ENCODE data around the gene C15orf39. TPM values are rescaled to one million over a fixed set of nuclear protein-coding genes. Genes with fewer than 3 reads are reported as not detected.
A peak's percentile ranks its signal among the peaks of the same experiment; 100 is the strongest.

Gene C15orf39
- total RNA-seq, 1 experiment from 2014 or later: 45.6 TPM

DNA sequence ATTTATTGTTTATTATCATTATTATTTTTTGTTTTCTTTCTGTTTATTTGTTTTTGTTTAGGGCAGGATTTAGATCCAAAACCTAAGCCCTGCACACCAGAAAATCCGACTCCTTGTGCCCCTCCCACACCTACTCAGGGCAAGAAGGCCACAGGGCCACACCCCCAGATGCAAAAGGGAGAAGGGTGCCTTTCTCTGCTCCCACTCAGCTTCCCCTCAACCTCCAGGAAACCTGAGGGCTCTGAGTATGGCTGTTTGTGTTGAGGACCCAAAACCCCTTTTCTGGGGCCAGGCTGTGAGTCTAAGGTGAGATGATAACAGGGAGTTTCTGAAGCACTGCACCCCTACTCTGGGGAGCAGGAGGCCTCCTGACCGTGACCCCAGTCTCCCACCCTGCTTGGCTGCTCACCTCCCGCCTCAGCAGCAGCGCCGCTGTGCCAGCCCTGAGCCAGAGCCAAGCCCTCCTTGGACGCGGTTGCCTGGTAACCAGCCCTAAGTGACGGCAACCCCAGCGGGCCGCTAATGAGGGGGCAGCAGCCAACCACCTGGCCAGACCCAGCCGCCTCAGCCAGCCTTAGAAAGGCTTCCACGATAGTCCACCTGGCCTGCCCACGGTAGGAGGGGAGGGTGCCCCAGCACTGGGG lies 6.4 kb upstream of the C15orf39 start:
- Histone ChIP-seq H3K18ac (ENCODE audit: insufficient read length, low read depth, low read length) (no peak overlapping the region), H3K9ac (ENCODE audit: extremely low read depth, insufficient read length, low read length) (no peak overlapping the region), H2BK15ac (ENCODE audit: low read depth, low read length) (no peak overlapping the region), H4K91ac (ENCODE audit: insufficient read length, low read depth, low read length) (no peak overlapping the region), H2BK12ac (ENCODE audit: insufficient read length, low read depth, low read length) (no peak overlapping the region), H2BK120ac (ENCODE audit: low read depth, low read length, poor library complexity, severe bottlenecking) (no peak overlapping the region), H2BK5ac (ENCODE audit: insufficient read length, low read length) (no peak overlapping the region), H4K20me1 (ENCODE audit: control insufficient read depth, insufficient read depth, insufficient read length) (peaks cover 2% of the 10 kb centered on the region), H2AK5ac (ENCODE audit: insufficient read length, low read length) (no peak overlapping the region), H3K4ac (ENCODE audit: low read depth, low read length) (no peak overlapping the region), H3K4me2 (ENCODE audit: insufficient read depth, insufficient read length, low read length) (peak overlapping the region; percentile 1), H3K23ac (ENCODE audit: insufficient read length, low read depth, low read length) (no peak overlapping the region), H4K8ac (replicated peaks; ENCODE audit: insufficient read length, low read depth, low read length) (no peak overlapping the region), H3K4me1 (ENCODE audit: insufficient read depth, low read length) (peaks cover 6% of the 10 kb centered on the region), H3K14ac (ENCODE audit: insufficient read depth, low read length) (no peak overlapping the region), H3K56ac (ENCODE audit: insufficient read length, low read depth, low read length) (no peak overlapping the region), H2BK20ac (ENCODE audit: low read depth, low read length, poor library complexity, severe bottlenecking) (no peak overlapping the region), H4K5ac (ENCODE audit: insufficient read length, low read depth, low read length) (no peak overlapping the region), H2AFZ (ENCODE audit: low read length) (no peak overlapping the region), H3K27ac (ENCODE audit: insufficient read length, low read depth, low read length) (no peak overlapping the region), H3K27me3 (ENCODE audit: insufficient read depth, low read length) (no peaks in the 10 kb centered on the region), H3T11ph (ENCODE audit: low read length) (no peak overlapping the region), H3K79me1 (ENCODE audit: insufficient read depth, low read depth, low read length, poor library complexity, severe bottlenecking) (no peaks in the 10 kb centered on the region), H3K23me2 (ENCODE audit: insufficient read length, low read depth, low read length, poor library complexity, severe bottlenecking) (peaks cover 2% of the 10 kb centered on the region), H3K79me2 (ENCODE audit: insufficient read depth, low read length) (no peaks in the 10 kb centered on the region), H3K9me3 (ENCODE audit: control insufficient read depth, low read depth, low read length) (peaks cover 5% of the 10 kb centered on the region)
- Mint-ChIP-seq H3K27me3 (ENCODE audit: low read depth) (peaks cover 6% of the 10 kb centered on the region), H3K4me1 (peaks cover 29 to 49% of the 10 kb centered on the region in 2 experiments), H3K27ac (no peak overlapping the region), H3K9me3 (peaks cover 17 to 19% of the 10 kb centered on the region in 2 experiments), H3K36me3 (ENCODE audit: insufficient read depth in 1 of 3, low read depth in 3 of 3) (peaks cover 4 to 17% (median 10%) of the 10 kb centered on the region in 3 experiments), H3K4me3 (peak overlapping the region in 1 of 2 experiments; percentile 53; a peak in 1 of 5 replicates)
- WGBS (ENCODE audit: extremely low coverage, insufficient read length, low lambda C conversion rate): no CpG with 5 or more reads among the region's 13 CpGs
- TF ChIP-seq, protein P1, sequence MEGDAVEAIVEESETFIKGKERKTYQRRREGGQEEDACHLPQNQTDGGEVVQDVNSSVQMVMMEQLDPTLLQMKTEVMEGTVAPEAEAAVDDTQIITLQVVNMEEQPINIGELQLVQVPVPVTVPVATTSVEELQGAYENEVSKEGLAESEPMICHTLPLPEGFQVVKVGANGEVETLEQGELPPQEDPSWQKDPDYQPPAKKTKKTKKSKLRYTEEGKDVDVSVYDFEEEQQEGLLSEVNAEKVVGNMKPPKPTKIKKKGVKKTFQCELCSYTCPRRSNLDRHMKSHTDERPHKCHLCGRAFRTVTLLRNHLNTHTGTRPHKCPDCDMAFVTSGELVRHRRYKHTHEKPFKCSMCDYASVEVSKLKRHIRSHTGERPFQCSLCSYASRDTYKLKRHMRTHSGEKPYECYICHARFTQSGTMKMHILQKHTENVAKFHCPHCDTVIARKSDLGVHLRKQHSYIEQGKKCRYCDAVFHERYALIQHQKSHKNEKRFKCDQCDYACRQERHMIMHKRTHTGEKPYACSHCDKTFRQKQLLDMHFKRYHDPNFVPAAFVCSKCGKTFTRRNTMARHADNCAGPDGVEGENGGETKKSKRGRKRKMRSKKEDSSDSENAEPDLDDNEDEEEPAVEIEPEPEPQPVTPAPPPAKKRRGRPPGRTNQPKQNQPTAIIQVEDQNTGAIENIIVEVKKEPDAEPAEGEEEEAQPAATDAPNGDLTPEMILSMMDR (conservative IDR thresholded peaks at IDR 0.05): no peak
- peak; percentile 88 for DNase-seq
